Measurements from ENCODE around the gene ADCY10. TPM values are rescaled to one million over a fixed set of nuclear protein-coding genes. Genes with fewer than 3 reads are reported as not detected.
"Not testable (repeated sequence)": the region's sequence is repeated elsewhere in the genome, so short reads cannot be mapped to it uniquely, and the experiment has no call there.

Gene ADCY10
- total and polyA plus RNA-seq, 2 of the 4 experiments (the other 2 are of a cell fraction) = under 0.01 to 0.03 TPM

- no CpG with 5 or more reads among the region's 5 CpGs for WGBS, 2 experiments (ENCODE audit: extremely low coverage in 2 of 2, insufficient read length in 1 of 2)
- Histone ChIP-seq H3K18ac (ENCODE audit: low read depth, low read length) (no peak overlapping the region), H4K91ac (ENCODE audit: insufficient read depth, low read depth, low read length) (no peak overlapping the region), H2BK5ac (ENCODE audit: low read depth, low read length, poor library complexity, severe bottlenecking) (no peak overlapping the region), H3K79me1 (ENCODE audit: low read depth in 1 of 2, low read length in 2 of 2) (peaks cover 4 to 10% of the 10 kb centered on the region in 2 experiments; a peak in 2 of 4 replicates), H3K27ac (ENCODE audit: insufficient read depth, low read length) (no peak overlapping the region), H2BK120ac (ENCODE audit: low read depth, low read length) (peak overlapping the region; percentile 79), H2AK9ac (replicated peaks; ENCODE audit: low read depth, low read length, poor library complexity) (no peak overlapping the region), H3K23ac (ENCODE audit: low read depth, low read length) (no peak overlapping the region), H2AK5ac (ENCODE audit: low read depth, low read length) (peak overlapping the region; percentile 82; the same call in 1 of the 2 replicates), H3K4me3 (ENCODE audit: insufficient read depth, low read depth, low read length) (no peak overlapping the region), H4K5ac (ENCODE audit: low read depth, low read length) (no peak overlapping the region; the same call in 1 of the 2 replicates), H3K9me1 (ENCODE audit: insufficient read depth, low read length) (peaks cover 5% of the 10 kb centered on the region; the same call in 1 of the 2 replicates), H3K9me3 (ENCODE audit: control insufficient read depth, insufficient read depth, low read length) (no peaks in the 10 kb centered on the region), H3K4ac (ENCODE audit: low read depth, low read length) (peak overlapping the region; percentile 74; the same call in 1 of the 2 replicates), H3K4me2 (ENCODE audit: low read depth, low read length) (no peak overlapping the region), H4K20me1 (ENCODE audit: insufficient read depth, low read length) (no peaks in the 10 kb centered on the region), H2BK15ac (ENCODE audit: low read depth, low read length) (peak overlapping the region; percentile 80; the same call in 1 of the 3 replicates), H2AFZ (replicated peaks; ENCODE audit: low read length, poor library complexity) (no peak overlapping the region), H3K27me3 (ENCODE audit: control insufficient read depth, insufficient read depth, low read length) (no peaks in the 10 kb centered on the region), H3K14ac (replicated peaks; ENCODE audit: low read depth, low read length) (peak overlapping the region; percentile 79; the same call in 1 of the 2 replicates), H3K9ac (ENCODE audit: low read depth, low read length) (no peak overlapping the region; the same call in 1 of the 2 replicates), H3K4me1 (ENCODE audit: control insufficient read depth, insufficient read depth, low read length) (peaks cover 7% of the 10 kb centered on the region), H2BK20ac (ENCODE audit: low read depth, low read length) (peak overlapping the region; percentile 87; the same call in 1 of the 2 replicates), H3K36me3 (ENCODE audit: control insufficient read depth, insufficient read depth, low read length) (no peaks in the 10 kb centered on the region), H3K56ac (ENCODE audit: extremely low read depth, insufficient read depth, low read length) (no peak overlapping the region), H4K8ac (ENCODE audit: low read depth in 2 of 2, low read length in 2 of 2) (peak overlapping the region in 1 of 2 experiments; percentile 46; a peak in 1 of 4 replicates)
- CTCF ChIA-PET = interaction anchor here (1.4 kb wide), 1 partner anchor 30 kb away, joined by 7 read pairs; no protein-coding TSS in a partner anchor
- BruUV-seq (replicated peaks) = no TSS peak
- no peak for TF ChIP-seq FOS (IDR thresholded peaks at IDR 0.05; ENCODE audit: low read depth, low read length)
- TF ChIP-seq, protein P1, sequence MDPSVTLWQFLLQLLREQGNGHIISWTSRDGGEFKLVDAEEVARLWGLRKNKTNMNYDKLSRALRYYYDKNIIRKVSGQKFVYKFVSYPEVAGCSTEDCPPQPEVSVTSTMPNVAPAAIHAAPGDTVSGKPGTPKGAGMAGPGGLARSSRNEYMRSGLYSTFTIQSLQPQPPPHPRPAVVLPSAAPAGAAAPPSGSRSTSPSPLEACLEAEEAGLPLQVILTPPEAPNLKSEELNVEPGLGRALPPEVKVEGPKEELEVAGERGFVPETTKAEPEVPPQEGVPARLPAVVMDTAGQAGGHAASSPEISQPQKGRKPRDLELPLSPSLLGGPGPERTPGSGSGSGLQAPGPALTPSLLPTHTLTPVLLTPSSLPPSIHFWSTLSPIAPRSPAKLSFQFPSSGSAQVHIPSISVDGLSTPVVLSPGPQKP (IDR thresholded peaks at IDR 0.05; ENCODE audit: borderline replicate concordance, low read depth, low read length) = no peak
- TF ChIP-seq, protein P2, sequence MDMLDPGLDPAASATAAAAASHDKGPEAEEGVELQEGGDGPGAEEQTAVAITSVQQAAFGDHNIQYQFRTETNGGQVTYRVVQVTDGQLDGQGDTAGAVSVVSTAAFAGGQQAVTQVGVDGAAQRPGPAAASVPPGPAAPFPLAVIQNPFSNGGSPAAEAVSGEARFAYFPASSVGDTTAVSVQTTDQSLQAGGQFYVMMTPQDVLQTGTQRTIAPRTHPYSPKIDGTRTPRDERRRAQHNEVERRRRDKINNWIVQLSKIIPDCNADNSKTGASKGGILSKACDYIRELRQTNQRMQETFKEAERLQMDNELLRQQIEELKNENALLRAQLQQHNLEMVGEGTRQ (IDR thresholded peaks at IDR 0.05; ENCODE audit: low read depth, low read length) = no peak
- ATAC-seq (ENCODE audit: low read depth) (no peak), DNase-seq (no peak)
- POLR2A ChIA-PET (ENCODE audit: unreplicated experiment) = no interaction called here
- intact Hi-C loops (cut with micrococcal nuclease) (no loop called here), in situ Hi-C loops (cut with MboI; ENCODE audit: low sequenced_read_pairs) (no loop called here), dilution Hi-C loops (cut with HindIII; ENCODE audit: low sequenced_read_pairs, unreplicated experiment) (no loop called here)
Observed at GRCh38 chr1:167863921-167864279, 50.0 kb downstream of the ADCY10 start.

DNA sequence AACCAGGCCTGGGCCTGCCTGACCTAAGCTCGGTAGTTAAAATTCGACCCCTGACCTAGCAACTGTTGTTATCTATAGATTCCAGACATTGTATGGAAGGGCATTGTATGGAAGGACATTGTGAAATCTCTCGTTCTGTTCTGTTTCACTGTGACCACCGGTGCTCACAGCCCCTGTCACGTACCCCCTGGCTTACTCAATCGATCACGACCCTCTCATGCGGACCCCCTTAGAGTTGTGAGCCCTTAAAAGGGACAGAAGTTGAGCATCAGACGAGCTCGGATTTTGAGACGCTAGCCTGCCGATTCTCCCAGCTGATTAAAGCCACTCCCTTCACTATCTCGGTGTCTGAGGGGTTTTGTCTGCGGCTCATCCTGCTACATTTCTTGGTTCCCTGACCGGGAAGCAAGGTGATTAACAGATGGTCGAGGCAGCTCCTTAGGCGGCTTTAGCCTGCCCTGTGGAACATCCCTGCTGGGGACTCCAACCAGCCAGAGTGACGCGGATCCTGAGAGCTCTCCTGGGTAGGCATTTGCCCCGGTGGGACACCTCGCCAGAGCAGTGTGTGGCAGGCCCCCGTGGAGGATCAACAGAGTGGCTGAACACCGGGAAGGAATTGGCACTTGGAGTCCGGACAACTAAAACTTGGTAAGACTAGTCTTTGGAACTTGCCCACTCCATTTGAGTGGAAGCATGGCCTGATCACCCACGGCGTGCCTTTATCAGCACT is 50.6 kb downstream of the ADCY10 start:
- Histone ChIP-seq H2BK120ac (ENCODE audit: low read depth, low read length) (peak overlapping the region; percentile 79), H3K4ac (ENCODE audit: low read depth, low read length) (peak overlapping the region; percentile 74), H2AK5ac (ENCODE audit: low read depth, low read length) (peak overlapping the region; percentile 82), H2BK5ac (ENCODE audit: low read depth, low read length, poor library complexity, severe bottlenecking) (peak overlapping the region; percentile 46), H2BK15ac (ENCODE audit: low read depth, low read length) (peak overlapping the region; percentile 80; the same call in 2 of the 3 replicates), H4K91ac (ENCODE audit: insufficient read depth, low read depth, low read length) (peak overlapping the region; percentile 68; the same call in 1 of the 2 replicates), H2BK20ac (ENCODE audit: low read depth, low read length) (peak overlapping the region; percentile 87; the same call in 1 of the 2 replicates), H4K8ac (ENCODE audit: low read depth in 2 of 2, low read length in 2 of 2) (peak overlapping the region in 1 of 2 experiments; percentile 46; a peak in 1 of 4 replicates), H3K14ac (replicated peaks; ENCODE audit: low read depth, low read length) (0 out of 2 replicates have a peak overlapping the region, but pooled peaks have one; percentile 79)
- H3K9ac ChIP-seq (ENCODE audit: low read depth, low read length); in situ Hi-C loops (cut with MboI; ENCODE audit: low sequenced_read_pairs); BruUV-seq (replicated peaks); H3K27ac ChIP-seq (ENCODE audit: insufficient read depth, low read length); dilution Hi-C loops (cut with HindIII; ENCODE audit: low sequenced_read_pairs, unreplicated experiment); H3K4me3 ChIP-seq (ENCODE audit: insufficient read depth, low read depth, low read length); H3K9me1 ChIP-seq (ENCODE audit: insufficient read depth, low read length); H3K4me2 ChIP-seq (ENCODE audit: low read depth, low read length); H3K27me3 ChIP-seq (ENCODE audit: control insufficient read depth, insufficient read depth, low read length); intact Hi-C loops (cut with micrococcal nuclease); H3K9me3 ChIP-seq (ENCODE audit: control insufficient read depth, insufficient read depth, low read length); H2AFZ ChIP-seq (replicated peaks; ENCODE audit: low read length, poor library complexity); H3K18ac ChIP-seq (ENCODE audit: low read depth, low read length); H3K23ac ChIP-seq (ENCODE audit: low read depth, low read length); H4K5ac ChIP-seq (ENCODE audit: low read depth, low read length); H3K56ac ChIP-seq (ENCODE audit: extremely low read depth, insufficient read depth, low read length); POLR2A ChIA-PET (ENCODE audit: unreplicated experiment); H2AK9ac ChIP-seq (replicated peaks; ENCODE audit: low read depth, low read length, poor library complexity); H4K20me1 ChIP-seq (ENCODE audit: insufficient read depth, low read length); DNase-seq; H3K36me3 ChIP-seq (ENCODE audit: control insufficient read depth, insufficient read depth, low read length); H3K79me1 ChIP-seq (ENCODE audit: low read depth in 1 of 2, low read length in 2 of 2); H3K4me1 ChIP-seq (ENCODE audit: control insufficient read depth, insufficient read depth, low read length); ATAC-seq (ENCODE audit: low read depth): not testable (repeated sequence)
- 91% methylated on average over 19 of the region's 26 CpGs; no CpG with 5 or more reads in 1 of the 2 experiments for WGBS, 2 experiments (ENCODE audit: extremely low coverage in 2 of 2, insufficient read length in 1 of 2)
- CTCF ChIA-PET = interaction anchor here (1.4 kb wide), 1 partner anchor 31 kb away, joined by 7 read pairs; no protein-coding TSS in a partner anchor

Measured in IMR-90 (cell line).